ENCODE results near the gene TSBP1.
"Not testable (repeated sequence)": the region's sequence is repeated elsewhere in the genome, so short reads cannot be mapped to it uniquely, and the experiment has no call there.

DNA sequence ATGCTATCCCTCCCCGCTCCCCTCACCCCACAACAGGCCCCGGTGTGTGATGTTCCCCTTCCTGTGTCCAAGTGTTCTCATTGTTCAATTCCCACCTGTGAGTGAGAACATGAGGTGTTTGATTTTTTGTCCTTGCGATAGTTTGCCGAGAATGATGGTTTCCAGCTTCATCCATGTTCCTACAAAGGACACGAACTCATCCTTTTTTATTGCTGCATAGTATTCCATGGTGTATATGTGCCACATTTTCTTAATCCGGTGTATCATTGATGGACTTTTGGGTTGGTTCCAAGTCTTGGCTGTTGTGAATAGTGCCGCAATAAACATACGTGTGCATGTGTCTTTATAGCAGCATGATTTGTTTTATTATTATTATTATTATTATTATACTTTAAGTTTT lies 13.2 kb downstream of the TSBP1 start:
- TF ChIP-seq CTCF (IDR thresholded peaks at IDR 0.05; ENCODE audit: insufficient read depth, low read length, poor library complexity, severe bottlenecking); EZH2phosphoT487 (conservative IDR thresholded peaks at IDR 0.05; ENCODE audit: low read length): not testable (repeated sequence)
